ENCODE data around the gene GALNT14. TPM values are rescaled to one million over a fixed set of nuclear protein-coding genes. Genes with fewer than 3 reads are reported as not detected.

Gene GALNT14
- total RNA-seq, 4 donors from 2014 or later: 1.00 TPM; not detected in 3

GRCh38 chr2:30974554-30974953 is 163.7 kb downstream of the GALNT14 start:
- Histone ChIP-seq H3K4me3 (no peak overlapping the region), H3K36me3 (no peaks in the 10 kb centered on the region), H3K4me1 (no peaks in the 10 kb centered on the region), H3K9me3 (no peaks in the 10 kb centered on the region), H3K27me3 (no peaks in the 10 kb centered on the region), H3K27ac (no peak overlapping the region)
- TF ChIP-seq EP300 (IDR thresholded peaks at IDR 0.05; ENCODE audit: low read depth) (no peak), POLR2A (IDR thresholded peaks at IDR 0.05) (no peak), POLR2AphosphoS5 (IDR thresholded peaks at IDR 0.05) (no peak), CTCF (IDR thresholded peaks at IDR 0.05) (no peak)
- 46 to 57% methylated on average over 3 to 5 of the region's 5 CpGs for WGBS, 2 donors (ENCODE audit: low coverage in 1 of 2)
- in situ Hi-C loops (cut with MboI; ENCODE audit: low pct_ligation_motif_present in 1 of 4, low pct_unique_long_range_greater_than_20kb in 1 of 4, low sequenced_read_pairs in 3 of 4) (no loop called here), intact Hi-C loops (cut with DNase I; ENCODE audit: low total_unique reads) (no loop called here)
- no peak for DNase-seq

GRCh38 chr2:30974092-30974491 is 164.1 kb downstream of the GALNT14 start:
- Histone ChIP-seq H3K4me3 (no peak overlapping the region), H3K27ac (no peak overlapping the region), H3K36me3 (no peaks in the 10 kb centered on the region), H3K27me3 (no peaks in the 10 kb centered on the region), H3K9me3 (no peaks in the 10 kb centered on the region), H3K4me1 (no peaks in the 10 kb centered on the region)
- no peak for DNase-seq
- intact Hi-C loops (cut with DNase I; ENCODE audit: low total_unique reads): no loop called here
- 78% methylated on average over 1 of the region's 1 CpG; no CpG with 5 or more reads in 1 of the 2 donors for WGBS, 2 donors (ENCODE audit: low coverage in 1 of 2)
- in situ Hi-C loops (cut with MboI; ENCODE audit: low pct_ligation_motif_present in 1 of 4, low pct_unique_long_range_greater_than_20kb in 1 of 4, low sequenced_read_pairs in 3 of 4): no loop called here
- no peak for TF ChIP-seq POLR2AphosphoS5 (IDR thresholded peaks at IDR 0.05)
- no peak for TF ChIP-seq EP300 (IDR thresholded peaks at IDR 0.05; ENCODE audit: low read depth)
- TF ChIP-seq CTCF (IDR thresholded peaks at IDR 0.05): no peak
- TF ChIP-seq POLR2A (IDR thresholded peaks at IDR 0.05): no peak

GRCh38 chr2:30971231-30972025 is 166.8 kb downstream of the GALNT14 start:
- Histone ChIP-seq H3K9me3 (no peaks in the 10 kb centered on the region), H3K27ac (no peak overlapping the region), H3K36me3 (no peaks in the 10 kb centered on the region), H3K4me3 (no peak overlapping the region), H3K4me1 (no peaks in the 10 kb centered on the region), H3K27me3 (no peaks in the 10 kb centered on the region)
- no peak for TF ChIP-seq EP300 (IDR thresholded peaks at IDR 0.05; ENCODE audit: low read depth)
- TF ChIP-seq CTCF (IDR thresholded peaks at IDR 0.05): no peak
- no peak for TF ChIP-seq POLR2A (IDR thresholded peaks at IDR 0.05)
- TF ChIP-seq POLR2AphosphoS5 (IDR thresholded peaks at IDR 0.05): no peak
- intact Hi-C loops (cut with DNase I; ENCODE audit: low total_unique reads) (no loop called here), in situ Hi-C loops (cut with MboI; ENCODE audit: low pct_ligation_motif_present in 1 of 4, low pct_unique_long_range_greater_than_20kb in 1 of 4, low sequenced_read_pairs in 3 of 4) (no loop called here)
- WGBS, 2 donors (ENCODE audit: low coverage in 1 of 2): 76 to 79% methylated on average over 6 to 19 of the region's 19 CpGs
- DNase-seq: no peak

GRCh38 chr2:30968660-30969397 is 169.4 kb downstream of the GALNT14 start:
- H3K4me1 ChIP-seq: no peaks in the 10 kb centered on the region
- TF ChIP-seq EP300 (IDR thresholded peaks at IDR 0.05; ENCODE audit: low read depth) (no peak), POLR2AphosphoS5 (IDR thresholded peaks at IDR 0.05) (no peak), CTCF (IDR thresholded peaks at IDR 0.05) (no peak), POLR2A (IDR thresholded peaks at IDR 0.05) (no peak)
- 50 to 72% methylated on average over 1 to 4 of the region's 4 CpGs for WGBS, 2 donors (ENCODE audit: low coverage in 1 of 2)
- H3K9me3 ChIP-seq: no peaks in the 10 kb centered on the region
- intact Hi-C loops (cut with DNase I; ENCODE audit: low total_unique reads): no loop called here
- no peaks in the 10 kb centered on the region for H3K36me3 ChIP-seq
- no peaks in the 10 kb centered on the region for H3K27me3 ChIP-seq
- DNase-seq: no peak
- in situ Hi-C loops (cut with MboI; ENCODE audit: low pct_ligation_motif_present in 1 of 4, low pct_unique_long_range_greater_than_20kb in 1 of 4, low sequenced_read_pairs in 3 of 4): no loop called here
- H3K4me3 ChIP-seq: no peak overlapping the region
- no peak overlapping the region for H3K27ac ChIP-seq

Measured in transverse colon (tissue), 4 donors.